Activated CD4-positive, alpha-beta T cell treated with anti-CD3 and anti-CD28 coated beads, Interleukin-10, Interleukin-2, amounts not matched to agents 100 ng/mL and 50 ng/mL, durations not matched to agents 16 hours and 8 hours (primary cell): ENCODE results near the gene EDARADD.

Source experiments
- DNase-seq: peaks from one replicate; pipeline ENCODE4 v3.0.0-alpha.2; 2020

The EDARADD gene

GRCh38 chr1:236395230-236395946 lies 1.3 kb downstream of the EDARADD start:
- peak; percentile 76 for DNase-seq

- DNase-seq = peak; percentile 49
Measured at GRCh38 chr1:236395947-236396664, 2.0 kb downstream of the EDARADD start.

GRCh38 chr1:236396665-236397043 lies 2.6 kb downstream of the EDARADD start:
- no peak for DNase-seq

GRCh38 chr1:236397173-236397759 lies 3.2 kb downstream of the EDARADD start:
- DNase-seq = no peak

- no peak for DNase-seq
Measured at GRCh38 chr1:236398538-236398937, 4.5 kb downstream of the EDARADD start.

- no peak for DNase-seq
Measured at GRCh38 chr1:236400061-236400603, 6.0 kb downstream of the EDARADD start.

- no peak for DNase-seq
Measured at GRCh38 chr1:236401698-236402097, 7.6 kb downstream of the EDARADD start.

GRCh38 chr1:236403905-236404696 lies 10.0 kb downstream of the EDARADD start:
- no peak for DNase-seq

GRCh38 chr1:236407059-236407458 lies 13.0 kb downstream of the EDARADD start:
- DNase-seq = no peak

- DNase-seq = no peak
Measured at GRCh38 chr1:236413688-236414087, 19.6 kb downstream of the EDARADD start.

- peak; percentile 64 for DNase-seq
Measured at GRCh38 chr1:236416165-236416564, 22.1 kb downstream of the EDARADD start.

GRCh38 chr1:236417336-236417735 lies 23.2 kb downstream of the EDARADD start:
- no peak for DNase-seq

GRCh38 chr1:236419502-236419901 lies 25.4 kb downstream of the EDARADD start:
- DNase-seq = no peak

- DNase-seq = peak; percentile 29
Measured at GRCh38 chr1:236421022-236421421, 26.9 kb downstream of the EDARADD start.

GRCh38 chr1:236421850-236422516 lies 27.9 kb downstream of the EDARADD start:
- no peak for DNase-seq

- DNase-seq = no peak
Measured at GRCh38 chr1:236422517-236422876, 28.4 kb downstream of the EDARADD start.

GRCh38 chr1:236425031-236425663 lies 31.1 kb downstream of the EDARADD start:
- peak; percentile 48 for DNase-seq

GRCh38 chr1:236426215-236426614 lies 32.1 kb downstream of the EDARADD start:
- DNase-seq = no peak

- no peak for DNase-seq
Measured at GRCh38 chr1:236429715-236430274, 35.7 kb downstream of the EDARADD start.

- no peak for DNase-seq
Measured at GRCh38 chr1:236433819-236434315, 39.8 kb downstream of the EDARADD start.

GRCh38 chr1:236438614-236439013 lies 44.5 kb downstream of the EDARADD start:
- no peak for DNase-seq
